Lower lobe of right lung (tissue), 2 donors: ENCODE measurements around the gene UBAC1. TPM values are rescaled to one million over a fixed set of nuclear protein-coding genes. Genes with fewer than 3 reads are reported as not detected.

ENCODE experiments used
- ATAC-seq, 2 donors: fragments of 200-7000 bp; cut with Tn5 transposase; one replicate each; pipeline ENCODE4 v1.9.1; 2020 to 2022; ENCODE audit warnings: mild to moderate bottlenecking in 2 of 2, moderate library complexity in 2 of 2
- DNase-seq: peaks from one replicate; pipeline ENCODE4 v3.0.0-alpha.2; 2020
- H3K27ac ChIP-seq: fragments of 200-600 bp; one replicate; pipeline ENCODE4 v1.8.0; 2022
- H3K27me3 ChIP-seq: fragments of 200-600 bp; one replicate; pipeline ENCODE4 v1.8.0; 2022; ENCODE audit warnings: low read depth
- H3K36me3 ChIP-seq: fragments of 200-600 bp; one replicate; pipeline ENCODE4 v1.8.0; 2022; ENCODE audit warnings: mild to moderate bottlenecking
- H3K4me1 ChIP-seq: fragments of 200-600 bp; one replicate; pipeline ENCODE4 v1.8.0; 2022
- H3K4me3 ChIP-seq: fragments of 200-600 bp; one replicate; pipeline ENCODE4 v1.8.0; 2022; ENCODE audit warnings: mild to moderate bottlenecking
- H3K9me3 ChIP-seq: fragments of 200-600 bp; one replicate; pipeline ENCODE4 v1.8.0; 2022
- CTCF ChIP-seq: fragments of 200-600 bp; IDR thresholded peaks from one replicate; pipeline ENCODE4 v1.8.0; 2022; ENCODE audit warnings: antibody characterized with exemption, mild to moderate bottlenecking
- intact Hi-C: fragments of 100-400 bp; cut with DNase I; formaldehyde crosslinking; loops from one replicate; pipeline ENCODE4 v1.11.0; 2022
- total RNA-seq: library from RNA; stranded (reverse); fragmentation: NEBNext Ultra II Directional; extraction: Animal tissue kit (Norgen Biotek cat#: 25700); gene quantifications from one replicate; pipeline ENCODE4 v1.2.1, GENCODE V29; 2021
- donor health status: DM: no; HTN: yes; CAD: no; lungs with severe emphysema.

Gene UBAC1
- total RNA-seq, 1 donor from 2014 or later = 40.3 TPM

DNA sequence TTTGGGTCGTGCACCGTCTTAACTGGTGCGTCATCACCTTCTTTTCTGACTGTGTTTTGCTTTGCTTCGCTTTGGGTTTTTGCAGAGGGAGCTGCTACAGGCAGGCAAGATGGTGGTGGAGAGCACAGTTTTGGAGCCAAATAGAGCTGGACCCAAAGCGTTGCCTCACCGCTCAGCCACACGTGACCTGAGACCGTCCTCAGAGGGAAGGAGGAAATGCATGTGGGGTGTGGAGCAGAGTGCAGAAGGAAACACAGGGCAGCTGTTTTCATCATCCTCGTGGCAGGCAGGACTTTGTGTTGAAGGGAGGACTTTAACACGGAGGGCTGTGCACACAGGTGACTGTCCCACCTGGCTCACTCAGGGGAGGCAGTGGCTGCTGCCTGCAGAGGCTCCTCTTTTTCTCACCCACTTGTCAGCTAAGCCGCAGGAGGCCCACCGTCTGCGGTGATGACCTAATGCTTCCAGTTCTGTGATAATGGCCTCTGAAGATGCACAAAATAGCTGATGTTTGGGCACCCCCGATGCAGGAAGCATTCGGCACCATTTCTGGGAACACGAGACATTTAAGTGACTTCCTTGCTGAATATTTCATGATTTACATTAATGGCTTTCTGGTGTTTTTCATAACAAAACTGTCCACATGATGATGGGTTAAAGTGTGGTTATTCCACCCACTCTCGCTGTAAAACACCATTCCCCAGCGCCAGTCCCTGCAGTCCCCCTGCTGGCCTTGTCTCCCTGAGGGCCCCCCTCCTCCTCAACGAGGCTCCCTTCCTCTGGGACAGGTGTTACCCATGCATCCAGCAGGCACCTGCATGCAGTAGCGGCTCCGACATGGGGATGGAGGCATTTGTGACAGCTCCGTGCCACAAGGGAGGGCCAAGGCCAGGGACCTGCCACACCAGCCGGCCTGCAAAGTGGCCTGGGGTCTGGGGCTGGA is 12.4 kb upstream of the UBAC1 start:
- no peak for TF ChIP-seq CTCF
- peak; percentile 66 for DNase-seq

DNA sequence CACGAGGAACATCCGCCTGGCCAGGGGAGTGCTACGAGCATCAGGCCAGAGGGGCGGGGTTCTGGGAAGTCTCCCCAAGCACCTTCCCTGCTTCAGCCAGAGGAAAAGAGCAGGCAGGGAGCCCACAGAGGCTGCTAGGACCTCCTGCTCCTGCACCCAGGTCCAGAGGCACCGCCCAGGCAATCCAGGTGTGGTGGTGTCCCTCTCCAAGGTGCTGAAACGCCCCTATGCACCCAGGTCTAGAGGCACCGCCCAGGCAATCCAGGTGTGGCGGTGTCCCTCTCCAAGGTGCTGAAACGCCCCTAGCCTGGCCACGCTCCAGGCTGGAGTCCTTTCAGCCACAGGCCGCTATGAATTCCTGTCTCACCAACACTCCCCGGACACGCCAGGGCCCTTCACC is 10.7 kb upstream of the UBAC1 start:
- no peak overlapping the region for H3K27ac ChIP-seq
- H3K4me1 ChIP-seq = peaks cover 35% of the 10 kb centered on the region
- peak; percentile 78 to 83 for ATAC-seq
- no peaks in the 10 kb centered on the region for H3K36me3 ChIP-seq
- peak; percentile 74 for DNase-seq
- no peak for TF ChIP-seq CTCF
- H3K27me3 ChIP-seq = peaks cover 7% of the 10 kb centered on the region
- intact Hi-C loops = no loop called here
- no peak overlapping the region for H3K4me3 ChIP-seq
- no peaks in the 10 kb centered on the region for H3K9me3 ChIP-seq

More for the DNA sequence above, 12.4 kb upstream of the UBAC1 start:
- Histone ChIP-seq H3K9me3 (no peaks in the 10 kb centered on the region), H3K27me3 (peaks cover 10% of the 10 kb centered on the region), H3K36me3 (no peaks in the 10 kb centered on the region), H3K27ac (no peak overlapping the region), H3K4me1 (peaks cover 26% of the 10 kb centered on the region), H3K4me3 (no peak overlapping the region)
- ATAC-seq = peak in 1 of 2 donors; percentile 17
- intact Hi-C loops = no loop called here

- no peak for DNase-seq
- intact Hi-C loops = no loop called here
- ATAC-seq = no peak
- H3K4me3 ChIP-seq = no peak overlapping the region
- H3K27ac ChIP-seq = no peak overlapping the region
- H3K4me1 ChIP-seq = peaks cover 35% of the 10 kb centered on the region
- TF ChIP-seq CTCF = no peak
- H3K27me3 ChIP-seq = peaks cover under 1% of the 10 kb centered on the region
- no peaks in the 10 kb centered on the region for H3K9me3 ChIP-seq
- H3K36me3 ChIP-seq = no peaks in the 10 kb centered on the region
Observed at GRCh38 chr9:135971111-135971766, 10.1 kb upstream of the UBAC1 start.

GRCh38 chr9:135970128-135970815 is 9.1 kb upstream of the UBAC1 start:
- no peak for ATAC-seq
- H3K27ac ChIP-seq = no peak overlapping the region
- intact Hi-C loops = no loop called here

More at GRCh38 chr9:135970128-135970815, 9.1 kb upstream of the UBAC1 start:
- no peaks in the 10 kb centered on the region for H3K27me3 ChIP-seq
- H3K9me3 ChIP-seq = no peaks in the 10 kb centered on the region
- H3K4me1 ChIP-seq = peaks cover 35% of the 10 kb centered on the region
- H3K36me3 ChIP-seq = no peaks in the 10 kb centered on the region
- no peak overlapping the region for H3K4me3 ChIP-seq
- TF ChIP-seq CTCF = no peak
- no peak for DNase-seq
